ENCODE measurements around the gene TNFAIP8L3. TPM values are rescaled to one million over a fixed set of nuclear protein-coding genes. Genes with fewer than 3 reads are reported as not detected.
"Not testable (repeated sequence)": the region's sequence is repeated elsewhere in the genome, so short reads cannot be mapped to it uniquely, and the experiment has no call there.

Gene TNFAIP8L3
- total RNA-seq, 1 donor from 2014 or later = not detected

- no peak for TF ChIP-seq CTCF (IDR thresholded peaks at IDR 0.05; ENCODE audit: unreplicated experiment)
- Mint-ChIP-seq H3K4me3 (ENCODE audit: low read depth) (no peak overlapping the region), H3K27me3 (peaks cover 9% of the 10 kb centered on the region), H3K4me1 (ENCODE audit: low read depth) (no peaks in the 10 kb centered on the region), H3K9me3 (ENCODE audit: low read depth) (no peaks in the 10 kb centered on the region), H3K36me3 (ENCODE audit: insufficient read depth) (no peaks in the 10 kb centered on the region), H3K27ac (no peak overlapping the region)
- no peak for DNase-seq (ENCODE audit: low spot score, unreplicated experiment)
Measured at GRCh38 chr15:51131596-51132290, 37.0 kb upstream of the TNFAIP8L3 start.

- Mint-ChIP-seq H3K4me3 (ENCODE audit: low read depth) (no peak overlapping the region), H3K36me3 (ENCODE audit: insufficient read depth) (no peaks in the 10 kb centered on the region), H3K27ac (no peak overlapping the region), H3K9me3 (ENCODE audit: low read depth) (no peaks in the 10 kb centered on the region), H3K27me3 (peaks cover 17% of the 10 kb centered on the region), H3K4me1 (ENCODE audit: low read depth) (no peaks in the 10 kb centered on the region)
- DNase-seq (ENCODE audit: low spot score, unreplicated experiment) = no peak
- TF ChIP-seq CTCF (IDR thresholded peaks at IDR 0.05; ENCODE audit: unreplicated experiment) = no peak
Measured at GRCh38 chr15:51130344-51130743, 35.6 kb upstream of the TNFAIP8L3 start.

- H3K36me3 Mint-ChIP-seq (ENCODE audit: insufficient read depth) = no peaks in the 10 kb centered on the region
- H3K27me3 Mint-ChIP-seq = peaks cover 15% of the 10 kb centered on the region
- no peak for TF ChIP-seq CTCF (IDR thresholded peaks at IDR 0.05; ENCODE audit: unreplicated experiment)
- no peak overlapping the region for H3K4me3 Mint-ChIP-seq (ENCODE audit: low read depth)
- H3K9me3 Mint-ChIP-seq (ENCODE audit: low read depth) = no peaks in the 10 kb centered on the region
- no peak for DNase-seq (ENCODE audit: low spot score, unreplicated experiment)
- H3K4me1 Mint-ChIP-seq (ENCODE audit: low read depth) = no peaks in the 10 kb centered on the region
- H3K27ac Mint-ChIP-seq = no peak overlapping the region
Measured at GRCh38 chr15:51129535-51130188, 35.0 kb upstream of the TNFAIP8L3 start.

GRCh38 chr15:51128701-51129100 is 34.0 kb upstream of the TNFAIP8L3 start:
- Mint-ChIP-seq H3K9me3 (ENCODE audit: low read depth) (no peaks in the 10 kb centered on the region), H3K36me3 (ENCODE audit: insufficient read depth) (no peaks in the 10 kb centered on the region), H3K27me3 (peaks cover 14% of the 10 kb centered on the region), H3K4me1 (ENCODE audit: low read depth) (no peaks in the 10 kb centered on the region), H3K27ac (no peak overlapping the region), H3K4me3 (ENCODE audit: low read depth) (no peak overlapping the region)
- no peak for TF ChIP-seq CTCF (IDR thresholded peaks at IDR 0.05; ENCODE audit: unreplicated experiment)
- DNase-seq (ENCODE audit: low spot score, unreplicated experiment) = no peak

GRCh38 chr15:51126842-51127241 is 32.1 kb upstream of the TNFAIP8L3 start:
- no peak for DNase-seq (ENCODE audit: low spot score, unreplicated experiment)
- no peaks in the 10 kb centered on the region for H3K4me1 Mint-ChIP-seq (ENCODE audit: low read depth)
- peaks cover 14% of the 10 kb centered on the region for H3K27me3 Mint-ChIP-seq
- TF ChIP-seq CTCF (IDR thresholded peaks at IDR 0.05; ENCODE audit: unreplicated experiment) = no peak
- H3K36me3 Mint-ChIP-seq (ENCODE audit: insufficient read depth) = no peaks in the 10 kb centered on the region
- no peak overlapping the region for H3K4me3 Mint-ChIP-seq (ENCODE audit: low read depth)
- H3K9me3 Mint-ChIP-seq (ENCODE audit: low read depth) = no peaks in the 10 kb centered on the region
- no peak overlapping the region for H3K27ac Mint-ChIP-seq

- H3K27ac Mint-ChIP-seq; DNase-seq (ENCODE audit: low spot score, unreplicated experiment); H3K36me3 Mint-ChIP-seq (ENCODE audit: insufficient read depth); H3K4me1 Mint-ChIP-seq (ENCODE audit: low read depth); H3K9me3 Mint-ChIP-seq (ENCODE audit: low read depth); H3K4me3 Mint-ChIP-seq (ENCODE audit: low read depth): not testable (repeated sequence)
- H3K27me3 Mint-ChIP-seq = peaks cover 14% of the 10 kb centered on the region
Measured at GRCh38 chr15:51123002-51123401, 28.3 kb upstream of the TNFAIP8L3 start.
